ENCODE measurements around the gene NIP7.

Gene NIP7

DNA sequence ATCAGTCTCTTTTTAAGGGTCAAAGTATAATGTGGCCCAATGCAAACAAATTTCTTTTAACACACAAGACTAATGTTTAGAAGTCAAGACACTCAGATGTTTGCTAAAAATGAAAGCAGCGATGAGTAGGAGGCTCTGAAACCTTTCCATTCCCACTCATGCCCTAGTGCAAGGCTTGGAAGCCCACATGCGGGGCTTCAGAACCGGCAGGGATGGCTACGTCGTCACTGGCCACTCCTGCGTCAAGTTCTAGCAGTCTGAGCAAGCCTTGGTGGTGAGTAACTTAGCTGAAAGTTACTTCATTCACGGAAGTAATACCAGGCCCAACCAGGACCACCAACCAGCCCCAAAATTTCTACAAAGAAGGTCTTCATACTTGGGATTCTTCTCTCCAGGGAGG is 26.9 kb downstream of the NIP7 start:
- DNase-seq (ENCODE audit: low spot score), result no peak
- in situ Hi-C loops (cut with MboI; ENCODE audit: low pct_unique_long_range_greater_than_20kb, low sequenced_read_pairs, unreplicated experiment), result no loop called here
- TF ChIP-seq, protein P1, sequence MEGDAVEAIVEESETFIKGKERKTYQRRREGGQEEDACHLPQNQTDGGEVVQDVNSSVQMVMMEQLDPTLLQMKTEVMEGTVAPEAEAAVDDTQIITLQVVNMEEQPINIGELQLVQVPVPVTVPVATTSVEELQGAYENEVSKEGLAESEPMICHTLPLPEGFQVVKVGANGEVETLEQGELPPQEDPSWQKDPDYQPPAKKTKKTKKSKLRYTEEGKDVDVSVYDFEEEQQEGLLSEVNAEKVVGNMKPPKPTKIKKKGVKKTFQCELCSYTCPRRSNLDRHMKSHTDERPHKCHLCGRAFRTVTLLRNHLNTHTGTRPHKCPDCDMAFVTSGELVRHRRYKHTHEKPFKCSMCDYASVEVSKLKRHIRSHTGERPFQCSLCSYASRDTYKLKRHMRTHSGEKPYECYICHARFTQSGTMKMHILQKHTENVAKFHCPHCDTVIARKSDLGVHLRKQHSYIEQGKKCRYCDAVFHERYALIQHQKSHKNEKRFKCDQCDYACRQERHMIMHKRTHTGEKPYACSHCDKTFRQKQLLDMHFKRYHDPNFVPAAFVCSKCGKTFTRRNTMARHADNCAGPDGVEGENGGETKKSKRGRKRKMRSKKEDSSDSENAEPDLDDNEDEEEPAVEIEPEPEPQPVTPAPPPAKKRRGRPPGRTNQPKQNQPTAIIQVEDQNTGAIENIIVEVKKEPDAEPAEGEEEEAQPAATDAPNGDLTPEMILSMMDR (IDR thresholded peaks at IDR 0.05; ENCODE audit: extremely low read depth, insufficient read depth, missing control alignments), result no peak

DNA sequence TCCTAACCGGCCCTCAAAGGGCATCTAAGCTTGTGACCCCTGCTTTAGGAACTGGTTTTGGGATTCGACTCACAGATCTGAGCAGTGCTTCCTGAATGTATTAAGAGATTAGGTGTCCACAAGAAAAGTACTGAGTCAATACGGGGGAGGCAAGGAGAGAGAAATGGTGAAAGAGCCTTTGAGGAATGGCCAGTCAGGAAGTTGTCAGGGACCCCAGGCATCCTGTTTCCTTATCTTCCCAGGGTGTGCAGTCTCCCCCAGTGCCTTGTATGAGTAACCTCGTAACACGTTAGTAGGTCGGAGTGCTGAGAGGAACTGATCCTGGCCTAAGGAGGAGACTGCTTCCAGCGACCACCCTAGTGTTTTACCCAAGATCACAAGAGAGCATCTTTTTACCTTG is 28.4 kb downstream of the NIP7 start:
- TF ChIP-seq, protein P1 (IDR thresholded peaks at IDR 0.05; ENCODE audit: extremely low read depth, insufficient read depth, missing control alignments), result no peak
- in situ Hi-C loops (cut with MboI; ENCODE audit: low pct_unique_long_range_greater_than_20kb, low sequenced_read_pairs, unreplicated experiment), result no loop called here
- DNase-seq (ENCODE audit: low spot score), result no peak

DNA sequence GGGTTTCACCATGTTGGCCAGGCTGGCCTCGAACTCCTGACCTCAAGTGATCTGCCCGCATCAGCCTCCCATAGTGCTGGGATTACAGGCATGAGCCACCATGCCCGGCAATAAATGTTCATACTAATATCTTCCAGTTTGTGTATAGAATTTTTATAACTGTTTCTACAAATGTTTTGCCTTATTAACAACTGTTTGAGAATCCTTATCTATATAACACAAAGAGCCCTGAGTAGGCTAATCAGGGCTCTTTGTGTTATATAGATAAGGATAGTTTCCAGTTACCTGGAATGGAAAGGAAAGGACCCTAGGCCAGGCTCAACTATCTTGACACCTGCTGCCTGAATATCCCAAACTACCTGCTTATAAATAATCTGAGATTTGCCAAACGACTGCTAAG is 29.3 kb downstream of the NIP7 start:
- in situ Hi-C loops (cut with MboI; ENCODE audit: low pct_unique_long_range_greater_than_20kb, low sequenced_read_pairs, unreplicated experiment), result no loop called here
- no peak for DNase-seq (ENCODE audit: low spot score)
- TF ChIP-seq, protein P1 (IDR thresholded peaks at IDR 0.05; ENCODE audit: extremely low read depth, insufficient read depth, missing control alignments), result no peak

GRCh38 chr16:69371564-69371963 is 32.0 kb downstream of the NIP7 start:
- in situ Hi-C loops (cut with MboI; ENCODE audit: low pct_unique_long_range_greater_than_20kb, low sequenced_read_pairs, unreplicated experiment), result no loop called here

DNA sequence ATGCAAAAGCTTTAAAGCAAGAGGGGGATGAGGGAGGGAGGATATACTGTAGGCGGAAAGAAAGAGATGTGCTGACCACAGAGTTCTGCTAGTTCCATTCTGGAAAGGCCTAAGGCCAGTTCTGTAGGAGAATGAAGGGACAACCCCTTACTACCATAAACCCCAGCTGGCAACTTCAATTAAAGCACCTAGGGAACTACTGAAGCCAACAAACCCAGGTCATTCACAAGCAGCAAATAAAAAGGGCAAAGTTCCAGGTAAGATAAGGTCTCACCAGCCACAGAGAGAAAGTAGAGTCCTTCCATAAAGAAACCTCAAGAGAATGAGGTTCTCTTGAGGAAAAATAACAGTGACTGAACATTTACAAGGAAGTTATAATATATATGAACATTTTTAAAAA is 33.4 kb downstream of the NIP7 start:
- TF ChIP-seq, protein P1 (IDR thresholded peaks at IDR 0.05; ENCODE audit: extremely low read depth, insufficient read depth, missing control alignments), result no peak
- DNase-seq (ENCODE audit: low spot score), result no peak
- in situ Hi-C loops (cut with MboI; ENCODE audit: low pct_unique_long_range_greater_than_20kb, low sequenced_read_pairs, unreplicated experiment), result no loop called here

More at GRCh38 chr16:69371564-69371963, 32.0 kb downstream of the NIP7 start:
- DNase-seq (ENCODE audit: low spot score), result no peak
- TF ChIP-seq, protein P1 (IDR thresholded peaks at IDR 0.05; ENCODE audit: extremely low read depth, insufficient read depth, missing control alignments), result no peak

GRCh38 chr16:69376393-69377059 is 37.0 kb downstream of the NIP7 start:
- DNase-seq (ENCODE audit: low spot score), result no peak
- TF ChIP-seq, protein P1 (IDR thresholded peaks at IDR 0.05; ENCODE audit: extremely low read depth, insufficient read depth, missing control alignments), result no peak
- in situ Hi-C loops (cut with MboI; ENCODE audit: low pct_unique_long_range_greater_than_20kb, low sequenced_read_pairs, unreplicated experiment), result no loop called here

All from GM13977 (cell line).